HEK293 (cell line): ENCODE measurements around the gene TEAD1.

Experiments
- ATF2 ChIP-seq: fragments of 450-650 bp; formaldehyde crosslinking; IDR thresholded peaks from 2 replicates; pipeline ENCODE4 v1.5.1; 2016; ENCODE audit warnings: missing biosample characterization, missing genetic modification characterization, low read depth
- MYNN ChIP-seq: fragments of 450-650 bp; formaldehyde crosslinking; IDR thresholded peaks from 2 replicates; pipeline ENCODE4 v1.5.1; 2016; ENCODE audit warnings: missing biosample characterization, missing genetic modification characterization, borderline replicate concordance
- ZBTB1 ChIP-seq: fragments of 450-650 bp; formaldehyde crosslinking; IDR thresholded peaks from 2 replicates; pipeline ENCODE4 v1.5.1; 2016; ENCODE audit warnings: missing biosample characterization, missing genetic modification characterization
- ZNF121 ChIP-seq: fragments of 450-650 bp; formaldehyde crosslinking; IDR thresholded peaks from 2 replicates; pipeline ENCODE4 v1.5.1; 2016; ENCODE audit warnings: missing biosample characterization, missing genetic modification characterization
- ZNF670 ChIP-seq: fragments of 450-650 bp; formaldehyde crosslinking; IDR thresholded peaks from 2 replicates; pipeline ENCODE4 v1.5.1; 2016; ENCODE audit warnings: missing biosample characterization, missing genetic modification characterization, low read depth
- TF ChIP-seq, protein P1 (sequence below): fragments of 450-650 bp; formaldehyde crosslinking; IDR thresholded peaks from 2 replicates; pipeline ENCODE4 v1.5.1; 2016; ENCODE audit warnings: missing biosample characterization, missing genetic modification characterization

- TF ChIP-seq, protein P1, sequence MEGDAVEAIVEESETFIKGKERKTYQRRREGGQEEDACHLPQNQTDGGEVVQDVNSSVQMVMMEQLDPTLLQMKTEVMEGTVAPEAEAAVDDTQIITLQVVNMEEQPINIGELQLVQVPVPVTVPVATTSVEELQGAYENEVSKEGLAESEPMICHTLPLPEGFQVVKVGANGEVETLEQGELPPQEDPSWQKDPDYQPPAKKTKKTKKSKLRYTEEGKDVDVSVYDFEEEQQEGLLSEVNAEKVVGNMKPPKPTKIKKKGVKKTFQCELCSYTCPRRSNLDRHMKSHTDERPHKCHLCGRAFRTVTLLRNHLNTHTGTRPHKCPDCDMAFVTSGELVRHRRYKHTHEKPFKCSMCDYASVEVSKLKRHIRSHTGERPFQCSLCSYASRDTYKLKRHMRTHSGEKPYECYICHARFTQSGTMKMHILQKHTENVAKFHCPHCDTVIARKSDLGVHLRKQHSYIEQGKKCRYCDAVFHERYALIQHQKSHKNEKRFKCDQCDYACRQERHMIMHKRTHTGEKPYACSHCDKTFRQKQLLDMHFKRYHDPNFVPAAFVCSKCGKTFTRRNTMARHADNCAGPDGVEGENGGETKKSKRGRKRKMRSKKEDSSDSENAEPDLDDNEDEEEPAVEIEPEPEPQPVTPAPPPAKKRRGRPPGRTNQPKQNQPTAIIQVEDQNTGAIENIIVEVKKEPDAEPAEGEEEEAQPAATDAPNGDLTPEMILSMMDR, result no peak
- TF ChIP-seq ZBTB1 (tag by site-specific recombination) (no peak), MYNN (no peak), ATF2 (no peak), ZNF121 (tag by site-specific recombination) (no peak), ZNF670 (tag by site-specific recombination) (no peak)
These were observed 8.7 kb downstream of the TEAD1 start for GRCh38 chr11:12682737-12683500.
